HG03095 (cell line): ENCODE measurements around the gene ARMH4.
"Not testable (repeated sequence)": the region's sequence is repeated elsewhere in the genome, so short reads cannot be mapped to it uniquely, and the experiment has no call there.

Experiments used
- ATAC-seq: cut with Tn5 transposase; IDR thresholded peaks from one replicate; pipeline ENCODE4 v1.9.1; 2021; ENCODE audit warnings: moderate library complexity; ENCODE audit not compliant: unreplicated experiment

The ARMH4 gene

GRCh38 chr14:58149196-58149595 lies 2.8 kb downstream of the ARMH4 start:
- no peak for ATAC-seq

DNA sequence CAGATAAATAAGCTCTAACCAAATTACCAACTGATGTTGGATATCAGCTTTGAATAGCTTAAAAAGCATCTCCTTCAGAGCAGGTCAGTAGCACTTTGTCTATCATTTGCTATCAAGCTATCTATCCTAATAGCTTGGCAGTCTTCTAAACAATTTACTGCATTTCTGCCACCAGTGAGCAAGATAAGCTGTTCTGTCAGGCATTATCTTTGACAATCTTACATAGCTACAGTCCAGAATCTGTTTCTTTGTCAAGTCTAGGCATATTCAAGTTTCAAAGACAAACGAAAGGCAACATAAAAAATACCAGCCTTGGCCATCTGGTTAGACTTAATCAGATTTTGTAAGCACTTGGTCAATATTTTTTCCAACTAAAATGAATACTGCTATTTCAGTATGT lies 5.6 kb downstream of the ARMH4 start:
- ATAC-seq, result no peak

GRCh38 chr14:58145936-58146335 lies 6.1 kb downstream of the ARMH4 start:
- no peak for ATAC-seq

DNA sequence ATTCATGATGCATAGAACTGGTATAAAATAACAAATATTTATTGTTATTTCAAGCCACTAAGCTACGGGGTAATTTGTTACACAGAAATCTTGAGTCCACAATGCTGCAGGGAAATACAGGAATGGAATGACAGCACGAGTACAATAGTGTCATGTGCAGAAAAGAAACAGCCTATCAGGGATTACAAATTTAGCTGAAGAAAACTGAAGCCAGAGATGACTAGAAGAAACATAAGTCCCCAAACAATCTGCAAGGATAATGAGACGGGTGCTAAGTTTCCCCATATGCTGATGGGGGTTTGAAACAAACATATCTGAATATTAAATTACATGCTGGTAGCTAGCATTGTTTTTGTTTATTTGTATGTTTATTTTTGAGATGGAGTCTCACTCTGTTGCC lies 8.9 kb downstream of the ARMH4 start:
- no peak for ATAC-seq

DNA sequence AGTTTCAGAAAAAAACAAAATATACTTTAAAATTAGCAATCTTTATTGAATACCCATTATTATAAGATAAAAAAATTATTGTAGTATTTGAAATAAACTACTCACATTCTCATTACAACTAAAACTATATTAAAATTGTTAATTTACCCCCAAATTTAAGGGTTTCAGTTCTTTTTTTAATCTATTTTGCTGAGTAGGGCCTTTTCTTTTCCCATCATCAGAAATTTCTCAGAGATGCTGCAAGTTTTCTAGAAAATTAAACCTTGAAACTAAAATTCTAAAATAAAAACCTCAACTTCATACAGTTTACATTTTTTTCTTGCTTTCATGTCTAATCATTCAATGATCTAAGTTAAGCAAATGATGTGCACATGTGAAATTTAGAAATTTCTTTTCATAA lies 10.1 kb downstream of the ARMH4 start:
- ATAC-seq, result no peak

DNA sequence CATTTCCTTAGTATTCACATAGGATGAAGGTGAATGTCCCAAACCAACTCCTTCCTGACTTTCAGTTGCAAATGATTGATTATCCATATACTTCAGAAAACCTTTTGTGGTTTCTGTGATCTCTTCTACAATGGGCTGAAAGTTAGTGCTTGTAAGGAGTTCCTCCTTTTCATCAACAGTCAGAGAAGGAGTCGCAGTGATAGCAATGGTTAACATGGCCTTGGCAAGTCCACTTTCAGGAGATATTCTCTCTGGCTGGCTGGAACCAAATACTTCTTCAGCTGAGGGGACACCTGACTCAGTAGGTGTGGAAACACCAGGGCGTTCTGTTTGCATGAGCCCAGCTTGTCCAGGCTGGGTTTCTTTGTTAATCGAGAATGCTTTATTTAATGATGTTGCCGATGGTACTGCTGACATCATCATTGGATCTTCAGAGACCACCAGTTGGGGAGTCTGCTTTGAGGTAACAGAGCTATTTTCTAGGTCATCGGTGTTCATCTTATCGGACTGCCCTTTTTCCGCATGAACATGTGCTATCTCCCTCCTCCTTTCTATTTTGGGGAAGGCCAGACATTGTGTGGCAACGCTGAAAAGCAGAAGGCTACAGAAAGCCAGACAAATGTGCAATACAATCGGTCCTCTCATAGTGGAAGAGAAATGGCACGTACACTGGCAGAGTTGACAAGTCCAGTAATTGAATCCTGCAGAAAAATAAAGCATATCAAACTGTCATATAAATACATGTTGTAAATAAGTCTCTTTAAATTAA lies 13.1 kb downstream of the ARMH4 start:
- ATAC-seq, result no peak

GRCh38 chr14:58138031-58138713 lies 13.8 kb downstream of the ARMH4 start:
- no peak for ATAC-seq

DNA sequence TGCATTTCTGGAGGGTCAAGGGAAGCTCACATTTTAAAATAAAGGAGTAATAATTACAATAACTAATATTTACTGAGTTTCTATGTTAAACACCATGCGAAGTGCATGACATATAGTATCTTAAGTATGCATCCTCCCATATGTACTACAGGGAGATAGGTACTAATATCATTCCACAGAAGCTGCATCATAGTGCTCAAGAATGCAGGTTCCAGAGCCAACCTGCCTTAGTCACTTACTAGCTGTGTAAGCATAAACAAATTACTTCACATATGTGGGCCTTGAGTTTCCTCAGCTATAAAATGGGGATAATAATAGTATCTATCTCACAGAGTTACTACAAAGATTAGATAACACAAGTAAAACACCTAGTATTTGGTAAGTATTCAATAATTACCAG lies 18.3 kb downstream of the ARMH4 start:
- no peak for ATAC-seq

DNA sequence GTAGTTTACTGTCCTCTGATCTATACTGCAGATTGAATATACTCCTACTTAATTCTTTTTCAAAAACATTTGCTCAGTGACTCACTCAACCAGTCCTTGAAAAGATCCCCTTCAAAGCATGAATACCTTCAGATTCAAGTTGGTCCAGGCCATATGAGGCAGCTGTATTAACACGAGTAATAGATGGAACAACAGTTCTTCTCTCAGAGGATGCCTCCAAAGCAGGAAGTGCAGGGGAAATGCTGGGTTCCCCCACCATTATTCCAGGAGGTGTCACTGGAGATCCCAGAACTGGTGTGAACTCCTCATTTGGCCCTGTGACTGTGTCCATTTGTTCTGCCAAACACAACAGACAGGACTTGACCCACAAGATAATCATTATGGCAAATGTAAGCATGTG lies 20.6 kb downstream of the ARMH4 start:
- ATAC-seq, result no peak

DNA sequence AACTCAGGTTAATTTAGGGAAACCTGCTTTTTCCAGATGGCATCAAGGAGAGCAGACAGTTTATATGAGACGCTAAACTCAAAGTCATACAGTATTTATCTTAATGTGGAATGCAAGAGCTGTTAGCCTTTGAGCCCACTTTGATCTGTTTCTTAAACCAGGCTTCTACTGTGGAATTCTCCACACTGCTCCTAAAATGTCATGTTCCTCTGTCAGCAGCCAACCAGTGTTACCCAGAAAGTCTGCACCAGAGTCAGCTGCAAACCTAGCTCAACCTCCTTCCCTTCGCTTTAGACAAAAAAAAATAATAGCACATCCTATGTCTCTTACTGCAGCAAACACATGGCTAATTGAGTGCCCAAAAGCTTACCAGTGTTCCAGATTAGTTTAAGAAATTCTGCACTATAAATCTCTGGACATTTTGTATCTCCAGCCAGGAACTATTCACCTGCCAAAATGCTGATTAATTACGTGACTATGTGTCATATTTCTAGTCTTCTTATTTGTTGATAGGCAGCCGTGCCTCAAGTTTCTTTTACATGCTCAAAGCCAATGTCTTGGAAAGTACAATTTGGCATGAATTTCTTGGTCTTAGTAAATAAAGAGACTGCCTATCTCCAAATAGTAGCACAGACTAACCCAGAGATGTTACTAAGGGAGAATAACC lies 21.8 kb downstream of the ARMH4 start:
- no peak for ATAC-seq

DNA sequence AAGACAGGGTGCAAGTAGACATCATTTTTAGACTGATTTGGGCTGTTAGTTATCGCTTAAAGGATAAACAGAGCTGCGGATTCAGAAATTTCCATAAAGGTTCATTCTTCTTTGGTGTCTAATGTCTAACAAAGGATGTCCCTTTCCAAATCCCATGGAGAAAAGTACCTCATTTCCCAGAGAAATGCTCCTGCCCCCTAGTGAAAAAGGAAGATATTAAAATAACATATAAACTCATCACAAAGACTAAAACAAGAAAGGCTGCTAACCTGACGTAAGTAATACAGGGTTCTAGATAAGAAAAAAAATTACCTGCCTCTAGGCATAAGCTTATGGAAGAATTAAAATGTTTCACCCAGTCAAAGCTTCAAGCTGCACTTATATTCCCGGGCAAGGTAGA lies 22.8 kb downstream of the ARMH4 start:
- no peak for ATAC-seq

DNA sequence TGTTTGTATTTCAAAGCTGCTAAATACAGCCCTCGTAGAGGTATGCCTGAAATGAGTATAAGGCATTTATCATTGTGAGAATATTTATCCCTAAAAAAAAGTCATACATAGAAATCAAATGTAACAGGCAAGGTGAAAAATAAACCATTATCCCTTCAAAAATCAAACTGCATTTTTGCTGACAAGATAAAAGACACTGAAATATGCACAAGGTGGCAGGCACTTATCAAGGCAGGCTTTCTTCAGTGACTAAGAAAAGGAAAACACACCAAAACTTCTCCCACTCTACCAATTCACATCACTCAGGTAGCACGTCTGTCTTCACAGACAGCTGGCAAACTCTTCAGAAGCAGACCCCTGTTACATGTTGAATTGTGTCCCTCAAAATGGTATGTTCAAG lies 23.6 kb downstream of the ARMH4 start:
- no peak for ATAC-seq

- not testable (repeated sequence) for ATAC-seq
Measured at GRCh38 chr14:58122546-58122945, 29.5 kb downstream of the ARMH4 start.

GRCh38 chr14:58121530-58122186 lies 30.4 kb downstream of the ARMH4 start:
- no peak for ATAC-seq

DNA sequence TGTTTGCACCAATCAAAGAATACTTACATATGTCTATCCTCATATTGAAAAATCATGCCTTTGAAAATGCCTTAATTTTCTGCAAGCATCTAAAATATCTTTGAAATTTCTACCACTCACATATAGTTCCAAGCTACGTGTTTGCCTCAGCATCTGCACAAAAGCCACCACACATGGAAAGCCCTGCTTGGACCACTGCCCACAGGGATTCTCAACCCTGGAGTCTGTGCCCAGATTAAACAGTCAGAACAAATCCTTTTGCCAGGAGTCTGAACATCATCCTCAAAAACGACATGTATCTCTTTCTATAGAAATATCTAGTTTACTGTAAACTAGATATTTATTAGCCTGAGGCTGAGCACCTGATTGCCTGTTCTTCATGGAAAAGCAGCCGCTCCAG lies 32.6 kb downstream of the ARMH4 start:
- no peak for ATAC-seq

- ATAC-seq, result no peak
Measured at GRCh38 chr14:58118097-58118815, 33.8 kb downstream of the ARMH4 start.

DNA sequence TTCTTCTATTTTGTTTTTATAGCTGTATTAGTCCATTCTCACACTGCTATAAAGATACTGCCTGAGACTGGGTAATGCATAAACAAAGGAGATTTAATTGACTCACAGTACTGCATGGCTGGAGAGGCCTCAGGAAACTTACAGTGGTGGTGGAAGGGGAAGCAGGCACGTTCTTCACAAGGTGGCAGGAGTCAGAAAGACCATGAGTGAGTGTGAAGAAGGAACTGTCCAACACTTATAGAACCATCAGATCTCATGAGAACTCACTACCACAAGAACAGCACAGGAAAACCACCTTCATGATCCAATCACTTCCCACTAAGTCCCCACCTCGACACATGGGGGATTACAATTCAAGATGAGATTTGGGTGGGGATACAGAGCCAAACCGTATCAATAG lies 42.3 kb downstream of the ARMH4 start:
- no peak for ATAC-seq

- no peak for ATAC-seq
Measured at GRCh38 chr14:58108717-58109116, 43.3 kb downstream of the ARMH4 start.

- no peak for ATAC-seq
Measured at GRCh38 chr14:58107947-58108552, 44.0 kb downstream of the ARMH4 start.

GRCh38 chr14:58107041-58107440 lies 45.0 kb downstream of the ARMH4 start:
- no peak for ATAC-seq

DNA sequence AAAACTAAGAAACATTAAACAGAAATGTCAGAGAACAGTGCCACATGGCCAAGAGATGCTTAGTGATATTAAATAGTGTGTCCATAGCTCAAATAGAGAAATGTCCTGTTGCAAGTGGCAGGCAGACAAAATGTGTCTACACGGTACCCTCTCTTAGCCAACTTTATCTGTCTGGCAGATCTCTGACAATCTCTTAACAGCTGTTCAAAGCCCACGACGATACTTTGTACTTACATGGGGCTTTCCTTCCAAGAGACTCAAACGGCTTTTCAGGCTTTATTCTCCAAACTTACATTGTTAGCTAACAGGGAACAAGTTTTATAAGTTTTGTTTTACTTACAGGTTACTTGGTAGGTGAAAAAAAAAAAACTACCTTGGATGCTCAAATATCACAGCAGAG lies 45.6 kb downstream of the ARMH4 start:
- no peak for ATAC-seq
